Measurements from ENCODE around the gene GAPDHS.

DNA sequence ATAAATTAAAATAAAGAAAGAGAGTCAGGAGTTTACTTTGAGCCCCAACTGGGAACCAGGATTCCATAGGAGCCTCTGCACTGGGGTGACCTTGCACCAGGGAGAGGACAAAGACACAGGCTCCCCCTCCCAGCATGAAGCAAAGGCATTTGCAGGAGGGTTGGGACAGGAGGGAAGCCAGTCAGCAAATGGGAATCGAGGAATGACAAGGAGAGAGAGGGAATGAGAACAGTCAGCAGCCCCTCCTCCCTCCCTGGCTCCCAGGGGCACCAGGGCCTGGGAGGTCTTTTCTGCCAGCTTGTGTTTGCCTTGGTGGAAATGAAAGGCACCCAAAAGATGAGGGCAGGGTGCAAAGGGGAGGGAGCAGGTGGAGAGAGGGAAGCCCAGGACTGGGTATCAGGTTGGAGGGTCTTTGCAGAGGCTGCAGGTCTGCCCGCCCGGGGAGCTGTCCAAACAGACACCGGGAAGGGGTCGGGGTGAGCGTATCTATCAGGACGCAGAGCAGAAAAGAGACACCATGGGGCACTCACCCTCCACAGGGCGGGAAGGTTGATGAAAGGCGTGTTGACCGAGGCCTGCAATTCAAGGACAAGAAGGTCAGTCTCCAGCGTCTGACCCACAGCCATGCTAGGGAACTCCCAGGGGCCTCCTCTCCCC, 8.9 kb upstream of the GAPDHS start:
- TF ChIP-seq POLR2A (IDR thresholded peaks at IDR 0.05; ENCODE audit: low read depth, low read length) (no peak), POLR2AphosphoS5 (IDR thresholded peaks at IDR 0.05; ENCODE audit: low read depth, low read length) (no peak), TAF1 (IDR thresholded peaks at IDR 0.05; ENCODE audit: borderline replicate concordance, low read depth, low read length) (no peak)

Measured in GM12892 (cell line).